ENCODE measurements around the gene NR2C1.

The NR2C1 gene

DNA sequence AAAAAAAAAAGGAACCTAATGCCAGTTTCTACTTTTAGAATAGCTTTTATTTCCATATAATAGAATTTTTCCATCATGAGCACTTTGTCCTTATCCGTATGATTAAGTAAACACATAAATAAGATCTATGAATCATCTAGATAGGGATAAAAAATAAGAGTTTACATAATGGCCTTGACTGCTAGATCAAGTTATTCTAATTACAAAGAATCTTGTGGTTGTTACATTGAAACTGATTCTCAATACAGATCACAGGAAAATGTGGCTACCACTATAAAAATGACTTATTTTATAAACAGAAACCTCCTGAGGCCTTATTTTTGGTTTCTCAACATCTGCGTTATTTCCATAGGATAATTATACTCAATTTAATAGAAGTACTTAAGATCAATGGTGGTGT is 35.5 kb downstream of the NR2C1 start:
- DNase-seq (ENCODE audit: low read depth), result no peak
- H3K4me3 ChIP-seq (ENCODE audit: low read length), result no peak overlapping the region
- no peak for TF ChIP-seq CTCF (IDR thresholded peaks at IDR 0.05; ENCODE audit: insufficient read depth, low read depth, low read length, missing control alignments)

- no peak overlapping the region for H3K4me3 ChIP-seq (ENCODE audit: low read length)
- DNase-seq (ENCODE audit: low read depth), result no peak
- no peak for TF ChIP-seq CTCF (IDR thresholded peaks at IDR 0.05; ENCODE audit: insufficient read depth, low read depth, low read length, missing control alignments)
These were observed 38.7 kb downstream of the NR2C1 start for GRCh38 chr12:95034750-95035149.

GRCh38 chr12:95022477-95022876 is 50.9 kb downstream of the NR2C1 start:
- H3K4me3 ChIP-seq (ENCODE audit: low read length), result no peak overlapping the region
- no peak for DNase-seq (ENCODE audit: low read depth)
- no peak for TF ChIP-seq CTCF (IDR thresholded peaks at IDR 0.05; ENCODE audit: insufficient read depth, low read depth, low read length, missing control alignments)

- TF ChIP-seq CTCF (IDR thresholded peaks at IDR 0.05; ENCODE audit: insufficient read depth, low read depth, low read length, missing control alignments), result no peak
- no peak overlapping the region for H3K4me3 ChIP-seq (ENCODE audit: low read length)
- no peak for DNase-seq (ENCODE audit: low read depth)
These were observed 55.9 kb downstream of the NR2C1 start for GRCh38 chr12:95017482-95017881.

DNA sequence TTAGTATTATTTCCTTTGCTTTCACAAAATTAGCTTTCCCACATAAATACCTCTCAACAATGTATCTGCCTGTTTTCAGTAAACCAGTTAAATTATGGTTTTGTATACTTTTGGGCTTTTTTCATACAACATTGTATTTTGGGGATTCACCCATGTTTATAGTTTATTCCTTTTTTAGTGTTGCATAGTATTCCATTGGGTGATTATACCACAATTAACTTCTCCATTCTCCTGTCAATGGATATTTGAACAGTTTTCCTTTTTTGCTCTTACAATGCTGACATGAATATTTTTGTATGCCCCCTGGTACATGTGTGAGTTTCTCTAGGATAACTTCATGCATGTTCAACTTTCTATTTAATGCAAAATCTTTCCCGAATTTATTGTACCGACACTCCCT is 57.3 kb downstream of the NR2C1 start:
- TF ChIP-seq CTCF (IDR thresholded peaks at IDR 0.05; ENCODE audit: insufficient read depth, low read depth, low read length, missing control alignments), result no peak
- no peak overlapping the region for H3K4me3 ChIP-seq (ENCODE audit: low read length)

DNA sequence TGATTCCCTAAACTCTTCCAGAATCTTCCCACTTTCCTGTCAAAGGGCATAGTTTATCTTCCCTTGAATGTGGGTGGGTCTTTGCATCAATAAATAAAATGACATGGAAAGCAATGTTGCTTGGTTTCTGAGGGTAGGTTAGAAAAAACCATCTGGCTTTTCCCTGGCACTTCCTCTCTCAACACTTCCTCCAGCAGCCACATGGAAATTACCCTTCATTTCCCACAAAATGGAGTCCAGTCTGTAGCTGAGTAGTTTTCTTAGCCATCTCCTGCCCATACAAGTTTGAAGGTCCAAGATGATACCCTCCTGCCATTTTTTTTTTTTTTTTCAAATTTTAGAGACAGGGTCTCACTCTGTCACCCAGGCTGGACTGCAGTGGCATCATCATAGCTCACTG is 58.9 kb downstream of the NR2C1 start:
- no peak for TF ChIP-seq CTCF (IDR thresholded peaks at IDR 0.05; ENCODE audit: insufficient read depth, low read depth, low read length, missing control alignments)
- H3K4me3 ChIP-seq (ENCODE audit: low read length), result no peak overlapping the region

More for the DNA sequence above, 57.3 kb downstream of the NR2C1 start:
- DNase-seq (ENCODE audit: low read depth), result no peak

DNA sequence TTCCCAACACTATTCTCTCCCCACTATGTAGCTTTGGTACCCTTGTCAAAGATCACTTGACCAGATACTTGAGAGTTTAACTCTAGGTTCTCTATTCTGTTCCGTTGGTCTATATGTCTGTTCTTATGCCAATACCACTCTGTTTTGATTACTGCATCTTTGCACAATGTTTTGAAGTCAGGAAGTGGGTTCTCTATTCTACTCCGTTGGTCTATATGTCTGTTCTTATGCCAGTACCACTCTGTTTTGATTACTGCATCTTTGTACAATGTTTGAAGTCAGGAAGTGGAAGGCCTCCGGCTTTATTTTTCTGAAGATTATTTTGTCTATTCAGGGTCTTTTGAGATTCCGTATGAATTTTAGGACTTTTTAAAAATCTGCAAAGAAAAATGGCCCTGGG is 67.2 kb downstream of the NR2C1 start:
- no peak overlapping the region for H3K4me3 ChIP-seq (ENCODE audit: low read length)
- TF ChIP-seq CTCF (IDR thresholded peaks at IDR 0.05; ENCODE audit: insufficient read depth, low read depth, low read length, missing control alignments), result no peak
- no peak for DNase-seq (ENCODE audit: low read depth)

More for the DNA sequence above, 58.9 kb downstream of the NR2C1 start:
- no peak for DNase-seq (ENCODE audit: low read depth)

All from epithelial cell of esophagus (primary cell).